Activated CD4-positive, CD25-positive, alpha-beta regulatory T cell treated with anti-CD3 and anti-CD28 coated beads, Interleukin-2, amount 50 U/mL, for 16 hours (primary cell): ENCODE measurements around the gene STXBP2.

ENCODE experiments used
- DNase-seq: peaks from one replicate; pipeline ENCODE4 v3.0.0-alpha.2; 2020; ENCODE audit warnings: low read depth, low spot score

STXBP2 gene

GRCh38 chr19:7636691-7637373 is at the start of gene STXBP2:
Gene STXBP2 (plus strand): TSS chr19:7637110. CDS start chr19:7637150, 40 bp downstream.
- DNase-seq, result peak; percentile 85

- no peak for DNase-seq
Measured at GRCh38 chr19:7589822-7590221, 47.1 kb upstream of the STXBP2 start.

- no peak for DNase-seq
Measured at GRCh38 chr19:7590256-7590655, 46.7 kb upstream of the STXBP2 start.

GRCh38 chr19:7595466-7596133 is 41.3 kb upstream of the STXBP2 start, which contains the start of gene CAMSAP3:
Gene CAMSAP3 (plus strand): TSS chr19:7595863. CDS start chr19:7596003, 140 bp downstream.
- no peak for DNase-seq

GRCh38 chr19:7596211-7596937 is 40.5 kb upstream of the STXBP2 start:
- no peak for DNase-seq

- no peak for DNase-seq
Measured at GRCh38 chr19:7597689-7598088, 39.2 kb upstream of the STXBP2 start.

- DNase-seq, result no peak
Measured at GRCh38 chr19:7598180-7598579, 38.7 kb upstream of the STXBP2 start.

- no peak for DNase-seq
Measured at GRCh38 chr19:7600721-7601120, 36.2 kb upstream of the STXBP2 start.

- no peak for DNase-seq
Measured at GRCh38 chr19:7602240-7602934, 34.5 kb upstream of the STXBP2 start.

- no peak for DNase-seq
Measured at GRCh38 chr19:7602935-7603497, 33.9 kb upstream of the STXBP2 start.

GRCh38 chr19:7603919-7604318 is 33.0 kb upstream of the STXBP2 start:
- no peak for DNase-seq

- DNase-seq, result no peak
Measured at GRCh38 chr19:7605490-7606222, 31.3 kb upstream of the STXBP2 start.

- DNase-seq, result no peak
Measured at GRCh38 chr19:7606289-7606688, 30.6 kb upstream of the STXBP2 start.

GRCh38 chr19:7607212-7607873 is 29.6 kb upstream of the STXBP2 start:
- no peak for DNase-seq

GRCh38 chr19:7607874-7608560 is 28.9 kb upstream of the STXBP2 start:
- no peak for DNase-seq

GRCh38 chr19:7610491-7611240 is 26.2 kb upstream of the STXBP2 start:
- no peak for DNase-seq

- no peak for DNase-seq
Measured at GRCh38 chr19:7611541-7612279, 25.2 kb upstream of the STXBP2 start.
